Natural killer cell (primary cell): Measurements from ENCODE around the gene PIAS4. TPM values are rescaled to one million over a fixed set of nuclear protein-coding genes. Genes with fewer than 3 reads are reported as not detected.

Experiments used
- ATAC-seq, 3 donors: fragments of 150-1000 bp in 2 of 3; fragments of 200-7000 bp in 1 of 3; cut with Tn5 transposase; 1 replicate in 1 of 3; 2 replicates in 2 of 3; pipeline ENCODE4 v1.10.0; 2021; ENCODE audit warnings: mild to moderate bottlenecking in 2 of 3, moderate library complexity in 2 of 3
- DNase-seq, 2 donors: peaks; one replicate each; pipeline versions ENCODE4 v3.0.0 to v3.0.0-alpha.2; 2013 to 2021; ENCODE audit warnings: mixed read lengths in 1 of 2
- H3K27ac ChIP-seq: one replicate; pipeline ENCODE4 v1.5.1; 2013; ENCODE audit warnings: mild to moderate bottlenecking, low read length
- H3K27me3 ChIP-seq: one replicate; pipeline ENCODE4 v1.6.1; 2013; ENCODE audit warnings: low read length; ENCODE audit not compliant: control insufficient read depth, insufficient read depth
- H3K36me3 ChIP-seq: one replicate; pipeline ENCODE4 v1.6.1; 2013; ENCODE audit warnings: low read length; ENCODE audit not compliant: control insufficient read depth, insufficient read depth
- H3K4me1 ChIP-seq: one replicate; pipeline ENCODE4 v1.6.1; 2013; ENCODE audit warnings: low read length; ENCODE audit not compliant: control insufficient read depth, insufficient read depth
- H3K4me3 ChIP-seq: one replicate; pipeline ENCODE4 v1.5.1; 2013; ENCODE audit warnings: low read length
- H3K9me3 ChIP-seq: one replicate; pipeline ENCODE4 v1.6.1; 2013; ENCODE audit warnings: low read length; ENCODE audit not compliant: control insufficient read depth, insufficient read depth
- H3K27ac Mint-ChIP-seq, 2 donors: one replicate each; pipeline ENCODE4 v1.8.0; 2022; ENCODE audit warnings: mild to moderate bottlenecking in 2 of 2, mixed read lengths in 2 of 2, moderate library complexity in 1 of 2
- H3K27me3 Mint-ChIP-seq, 2 donors: one replicate each; pipeline ENCODE4 v1.8.0; 2022; ENCODE audit warnings: low read depth in 2 of 2, mixed read lengths in 2 of 2
- H3K36me3 Mint-ChIP-seq: one replicate; pipeline ENCODE4 v1.8.0; 2022; ENCODE audit warnings: mixed read lengths
- H3K4me1 Mint-ChIP-seq, 2 donors: one replicate each; pipeline ENCODE4 v1.8.0; 2022; ENCODE audit warnings: mixed read lengths in 2 of 2
- H3K4me3 Mint-ChIP-seq: one replicate; pipeline ENCODE4 v1.8.0; 2022; ENCODE audit warnings: mild to moderate bottlenecking, moderate library complexity, mixed read lengths
- H3K9me3 Mint-ChIP-seq, 2 donors: one replicate each; pipeline ENCODE4 v1.8.0; 2022; ENCODE audit warnings: mixed read lengths in 2 of 2
- CTCF ChIP-seq: fragments of 200-600 bp; IDR thresholded peaks from one replicate; pipeline ENCODE4 v1.8.0; 2022; ENCODE audit warnings: antibody characterized with exemption
- WGBS: methylation state at CpG from one replicate; pipeline ENCODE4 v1.1.7; 2013; ENCODE audit warnings: missing lambda C conversion rate; ENCODE audit not compliant: insufficient coverage; 5-methylcytosine and 5-hydroxymethylcytosine counted together
- intact Hi-C: fragments of 100-400 bp; cut with micrococcal nuclease; formaldehyde crosslinking; loops from one replicate; pipeline ENCODE4 v1.14.2; 2022
- total RNA-seq, 4 donors: library from RNA; stranded (reverse); fragments of 120-200 nt in 1 of 4; gene quantifications; one replicate each; pipeline versions ENCODE4 v1.2.3 to v1.2.4, GENCODE V29; 2013 to 2022

Gene PIAS4
- total RNA-seq, 3 donors from 2014 or later (not counting 1 experiment from before 2014, with no cell fraction given): 25.4 to 39.4 (median 26.8) TPM

GRCh38 chr19:4033028-4033956 lies 25.8 kb downstream of the PIAS4 start:
- 93% methylated on average over 63 of the region's 63 CpGs for WGBS
- Mint-ChIP-seq H3K36me3 (no peaks in the 10 kb centered on the region), H3K9me3 (no peaks in the 10 kb centered on the region), H3K4me3 (no peak overlapping the region), H3K4me1 (peaks cover 0 to 6% of the 10 kb centered on the region in 2 donors), H3K27ac (no peak overlapping the region), H3K27me3 (no peaks in the 10 kb centered on the region)
- Histone ChIP-seq H3K4me3 (no peak overlapping the region), H3K4me1 (no peaks in the 10 kb centered on the region), H3K36me3 (peaks cover 46% of the 10 kb centered on the region), H3K27me3 (no peaks in the 10 kb centered on the region), H3K9me3 (no peaks in the 10 kb centered on the region), H3K27ac (no peak overlapping the region)
- ATAC-seq: no peak
- no peak for TF ChIP-seq CTCF
- intact Hi-C loops: no loop called here
- no peak for DNase-seq

DNA sequence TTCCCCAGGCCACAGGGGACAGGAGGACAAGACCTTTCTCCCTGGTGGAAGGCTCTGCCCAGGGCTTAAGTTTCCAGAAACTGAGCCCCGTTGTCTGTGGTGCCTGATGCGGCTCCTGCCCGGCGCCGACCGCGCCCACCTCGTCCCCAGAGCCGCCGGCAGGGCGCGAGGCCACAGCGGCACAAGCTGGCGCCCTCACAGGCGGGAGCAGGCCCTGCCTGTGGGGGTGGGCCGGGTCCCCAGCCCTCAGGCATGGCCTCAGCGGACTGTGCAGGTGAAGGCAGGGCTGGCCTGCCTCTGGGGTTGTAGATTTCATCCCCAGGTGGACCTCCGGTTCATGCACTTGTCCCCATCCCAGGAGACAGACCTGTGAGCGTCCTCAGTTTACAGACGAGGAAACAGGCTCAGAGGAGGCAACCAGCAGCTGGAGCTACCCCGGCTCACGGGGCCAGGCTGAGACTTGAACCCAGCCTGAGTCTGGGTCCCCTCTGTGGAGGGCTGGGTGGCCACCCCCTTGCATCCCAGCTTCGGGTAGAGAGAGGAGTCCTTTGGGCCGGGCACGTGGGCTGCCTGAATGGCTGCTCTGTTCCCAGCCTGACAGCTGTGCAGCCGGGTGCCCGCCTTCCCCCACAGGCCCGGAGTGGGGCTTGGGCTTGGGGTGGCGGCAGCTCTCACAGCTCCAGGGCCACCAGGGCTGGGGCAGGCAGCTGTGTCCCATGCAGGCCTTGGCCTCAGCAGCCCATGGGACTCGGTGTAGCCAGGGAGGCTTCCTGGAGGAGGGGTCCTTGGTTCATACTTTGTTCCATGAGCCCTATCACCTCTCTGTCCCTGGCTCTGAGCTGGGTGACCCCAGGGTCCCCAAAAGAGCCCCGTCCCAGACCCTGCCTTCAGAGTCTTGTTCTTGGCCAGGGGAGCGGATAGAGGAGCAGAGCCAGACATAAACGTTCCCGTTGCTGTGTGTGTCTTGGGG lies 26.8 kb downstream of the PIAS4 start:
- H3K36me3 Mint-ChIP-seq: no peaks in the 10 kb centered on the region
- Histone ChIP-seq H3K4me3 (no peak overlapping the region), H3K27ac (no peak overlapping the region), H3K36me3 (peaks cover 39% of the 10 kb centered on the region), H3K4me1 (no peaks in the 10 kb centered on the region), H3K9me3 (no peaks in the 10 kb centered on the region), H3K27me3 (no peaks in the 10 kb centered on the region)
- intact Hi-C loops: no loop called here
- no peak for TF ChIP-seq CTCF
- no peak for DNase-seq
- H3K9me3 Mint-ChIP-seq: no peaks in the 10 kb centered on the region
- peak in 1 of 3 donors; percentile 4 for ATAC-seq
- peaks cover 0 to 6% of the 10 kb centered on the region in 2 donors for H3K4me1 Mint-ChIP-seq
- H3K4me3 Mint-ChIP-seq: no peak overlapping the region
- H3K27me3 Mint-ChIP-seq: no peaks in the 10 kb centered on the region
- 93% methylated on average over 34 of the region's 34 CpGs for WGBS
- no peak overlapping the region for H3K27ac Mint-ChIP-seq

DNA sequence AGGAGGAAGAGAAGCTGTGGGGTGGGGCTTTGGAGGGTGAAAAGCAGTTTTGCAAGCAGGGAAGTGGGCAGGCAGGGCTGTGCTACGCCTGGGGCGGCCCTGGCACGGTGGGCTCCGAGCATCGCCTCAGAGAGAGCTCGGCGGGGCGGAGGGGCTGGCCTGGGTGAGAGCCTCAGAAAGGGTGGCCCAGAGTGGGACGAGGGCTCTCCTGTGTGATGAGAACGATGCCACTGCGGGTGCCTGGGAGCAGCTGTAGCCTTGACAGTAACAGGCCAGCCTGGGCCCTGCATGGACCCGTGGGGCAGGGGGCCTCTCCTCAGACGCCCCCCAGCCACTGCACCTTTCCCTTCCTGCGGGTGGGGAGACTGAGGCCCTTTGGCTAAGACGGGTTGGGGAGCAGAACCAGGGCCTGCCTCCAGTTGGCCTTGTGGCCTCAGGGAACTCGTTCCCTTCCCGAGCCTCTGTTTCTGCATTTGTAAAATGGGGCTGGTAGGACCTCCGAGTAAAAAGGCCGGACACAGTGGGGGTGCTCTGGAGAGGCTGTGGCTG lies 27.6 kb downstream of the PIAS4 start:
- Histone ChIP-seq H3K4me1 (no peaks in the 10 kb centered on the region), H3K36me3 (peaks cover 39% of the 10 kb centered on the region), H3K27ac (no peak overlapping the region), H3K4me3 (no peak overlapping the region), H3K9me3 (no peaks in the 10 kb centered on the region), H3K27me3 (no peaks in the 10 kb centered on the region)
- TF ChIP-seq CTCF: no peak
- Mint-ChIP-seq H3K9me3 (no peaks in the 10 kb centered on the region), H3K27ac (no peak overlapping the region), H3K4me1 (peaks cover 0 to 9% of the 10 kb centered on the region in 2 donors), H3K4me3 (no peak overlapping the region), H3K27me3 (no peaks in the 10 kb centered on the region), H3K36me3 (no peaks in the 10 kb centered on the region)
- intact Hi-C loops: no loop called here
- no peak for ATAC-seq
- WGBS: 96% methylated on average over 19 of the region's 19 CpGs
- no peak for DNase-seq
